ELF-1 (cell line): ENCODE results near the gene LRRK1.

Experiments
- DNase-seq: peaks from one replicate; pipeline ENCODE4 v3.0.0-alpha.2; 2016; ENCODE audit warnings: low read depth, low spot score

Gene LRRK1

DNA sequence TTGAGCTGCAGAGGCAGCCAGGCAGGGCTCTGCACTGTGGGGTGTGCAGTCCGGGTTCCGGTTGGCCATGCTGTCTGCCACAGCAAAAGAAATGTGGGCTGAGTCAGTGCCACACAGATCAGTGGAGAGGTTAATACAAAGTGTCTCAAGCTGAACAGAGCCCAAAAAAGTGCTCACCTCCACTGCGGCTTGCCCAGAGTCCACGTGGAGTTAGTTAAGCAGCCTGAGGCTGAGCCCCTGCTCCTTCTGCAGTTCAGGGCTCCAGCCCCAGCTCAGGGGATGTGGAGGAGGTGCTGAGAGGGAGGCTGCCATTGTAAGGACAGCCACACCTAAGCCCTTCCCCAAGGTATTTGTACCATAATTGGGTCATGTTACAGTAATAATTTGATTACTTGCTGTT lies 85.3 kb downstream of the LRRK1 start:
- no peak for DNase-seq

- no peak for DNase-seq
Observed at GRCh38 chr15:101004986-101005747, 86.0 kb downstream of the LRRK1 start.

GRCh38 chr15:101006931-101007691 lies 88.0 kb downstream of the LRRK1 start:
- DNase-seq = peak; percentile 91

DNA sequence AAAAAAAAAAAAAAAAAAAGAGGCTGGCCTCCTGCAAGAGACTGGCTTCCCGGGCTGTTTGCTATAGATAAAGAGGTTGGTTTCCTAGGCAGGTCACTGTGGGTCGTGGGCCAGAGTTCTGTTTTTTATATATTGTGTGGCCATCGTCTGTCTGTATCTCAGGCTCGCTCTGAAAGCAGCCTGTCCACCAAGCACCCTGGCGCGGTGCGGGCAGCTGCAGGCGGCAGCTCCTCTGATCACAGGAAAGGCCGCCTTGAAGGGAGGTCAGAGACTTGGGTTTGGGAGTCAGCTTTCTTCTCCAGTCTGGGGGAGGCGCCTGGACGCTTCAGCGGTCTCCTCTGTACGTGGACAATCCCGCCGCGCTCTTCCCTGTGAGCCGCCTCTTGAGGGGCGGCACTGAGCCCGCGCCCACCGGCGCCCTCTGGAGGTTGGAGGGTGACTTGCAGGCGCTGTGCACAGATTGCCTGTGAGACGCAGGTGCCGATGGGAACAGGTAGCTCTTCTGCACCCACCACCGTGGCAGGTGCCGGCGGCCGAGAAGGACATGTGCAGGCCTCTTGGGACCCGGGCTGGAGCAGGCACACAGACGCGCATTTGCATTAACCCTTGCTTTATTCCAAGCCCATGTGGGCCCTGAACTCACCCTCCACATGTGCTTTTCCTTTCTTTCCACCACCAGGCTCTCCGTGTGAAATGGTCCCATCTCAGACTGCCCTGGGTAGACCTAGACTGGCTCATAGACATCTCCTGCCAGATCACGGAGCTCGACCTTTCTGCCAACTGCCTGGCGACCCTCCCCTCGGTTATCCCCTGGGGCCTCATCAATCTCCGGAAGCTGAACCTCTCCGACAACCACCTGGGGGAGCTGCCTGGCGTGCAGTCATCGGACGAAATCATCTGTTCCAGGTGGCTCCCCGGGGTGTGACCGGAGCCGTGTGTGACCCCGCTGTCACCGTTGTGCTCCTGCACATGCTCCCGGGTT lies 89.3 kb downstream of the LRRK1 start:
- peak; percentile 97 for DNase-seq

DNA sequence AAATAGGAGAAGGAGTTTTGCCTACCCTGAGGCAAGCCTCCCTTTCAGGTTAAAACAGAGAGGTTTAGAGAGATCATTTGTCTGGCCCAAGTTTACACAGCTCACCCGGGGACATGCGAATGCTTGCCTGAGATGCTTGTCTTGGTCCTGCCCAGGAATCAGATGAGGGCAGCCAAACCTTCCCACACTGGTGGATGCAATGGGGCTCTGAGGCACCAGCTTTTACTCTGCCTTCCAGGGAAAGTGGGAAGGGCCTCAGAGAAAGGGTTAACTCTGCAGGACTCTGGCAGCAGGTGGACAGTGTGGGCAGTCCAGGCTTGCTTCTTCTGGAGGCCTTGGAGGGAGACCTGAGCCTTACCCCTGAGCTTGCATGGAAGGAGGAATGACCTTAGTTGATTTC lies 90.0 kb downstream of the LRRK1 start:
- peak; percentile 6 for DNase-seq

DNA sequence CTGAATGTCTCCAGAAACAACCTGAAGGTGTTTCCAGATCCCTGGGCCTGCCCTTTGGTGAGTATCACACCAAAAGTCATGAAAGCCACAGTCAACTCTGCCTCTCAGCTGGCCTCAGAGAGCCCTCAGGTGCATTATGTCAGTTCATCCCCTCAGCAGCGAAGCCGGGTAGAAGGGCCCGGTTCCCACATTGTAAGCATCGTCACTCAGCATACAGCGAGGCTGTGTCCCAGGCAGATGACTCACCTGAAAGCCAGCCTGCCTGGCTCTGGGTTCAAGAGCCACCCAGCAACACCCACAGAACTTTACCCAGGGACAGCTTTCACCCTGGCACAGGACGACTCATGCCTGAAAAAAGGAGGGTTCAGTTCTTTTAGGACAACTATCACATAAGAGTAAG lies 91.6 kb downstream of the LRRK1 start:
- DNase-seq = peak; percentile 16

DNA sequence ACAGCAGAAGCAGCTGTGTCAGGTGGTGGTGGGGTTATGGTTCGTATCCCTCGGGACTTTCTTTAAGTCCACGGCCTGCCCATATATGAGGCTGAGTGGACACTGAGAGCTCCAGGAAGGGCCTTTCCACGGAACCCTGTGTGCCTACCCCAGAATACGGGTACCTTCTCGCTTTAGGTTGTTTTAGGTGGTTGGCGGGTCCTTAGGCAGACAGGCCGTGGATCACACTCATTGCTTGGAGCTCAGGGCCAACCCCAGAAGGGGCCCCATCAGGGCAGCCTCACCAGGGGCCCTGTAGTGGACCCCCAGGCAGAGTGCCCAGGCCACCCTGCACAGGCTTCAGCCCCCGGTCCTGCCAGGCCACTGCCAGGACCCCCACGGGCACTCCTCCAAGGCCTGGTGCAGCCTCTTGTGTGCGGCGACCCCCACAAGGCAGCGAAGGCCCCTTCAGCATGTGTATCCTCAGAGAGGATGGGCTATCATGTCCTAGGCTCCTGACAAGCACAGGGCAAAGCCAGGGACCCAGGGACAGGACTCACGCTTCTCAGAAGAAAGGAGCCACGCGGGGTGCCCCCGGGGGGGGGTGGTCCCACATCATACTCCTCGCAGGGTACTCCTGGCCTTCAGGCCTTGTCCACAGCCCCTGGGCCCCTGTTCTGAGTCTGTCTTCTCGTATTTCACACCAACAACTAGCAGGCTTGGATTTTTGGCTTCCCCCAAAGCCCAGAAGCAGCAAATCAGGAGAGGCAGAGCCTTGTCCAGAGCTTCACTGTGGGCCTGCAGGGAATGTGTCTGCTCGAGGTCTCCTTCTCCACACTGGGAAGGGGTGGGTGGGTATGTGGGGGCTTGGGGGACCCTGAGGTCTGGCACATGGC lies 93.4 kb downstream of the LRRK1 start:
- DNase-seq = peak; percentile 29

DNA sequence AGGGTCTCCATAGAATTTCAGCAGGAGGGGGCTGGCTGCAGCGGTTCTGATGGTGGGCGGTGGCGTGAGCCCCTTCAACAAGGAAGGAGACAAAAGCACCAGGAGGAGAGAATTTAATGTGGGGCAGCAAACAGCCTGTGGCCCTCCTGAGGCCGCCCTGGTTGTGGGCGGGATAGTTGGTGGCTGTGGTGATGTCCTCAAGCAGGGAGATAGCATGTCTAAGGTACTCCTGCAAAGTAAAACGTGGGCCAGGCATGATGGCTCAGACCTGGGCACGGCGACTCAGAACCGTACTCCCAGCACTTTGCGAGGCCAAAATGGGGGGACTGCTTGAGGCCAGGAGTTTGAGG lies 94.0 kb downstream of the LRRK1 start:
- no peak for DNase-seq

GRCh38 chr15:101013769-101014675 lies 94.9 kb downstream of the LRRK1 start:
- DNase-seq = peak; percentile 71

GRCh38 chr15:101014921-101015841 lies 96.0 kb downstream of the LRRK1 start:
- DNase-seq = peak; percentile 82

DNA sequence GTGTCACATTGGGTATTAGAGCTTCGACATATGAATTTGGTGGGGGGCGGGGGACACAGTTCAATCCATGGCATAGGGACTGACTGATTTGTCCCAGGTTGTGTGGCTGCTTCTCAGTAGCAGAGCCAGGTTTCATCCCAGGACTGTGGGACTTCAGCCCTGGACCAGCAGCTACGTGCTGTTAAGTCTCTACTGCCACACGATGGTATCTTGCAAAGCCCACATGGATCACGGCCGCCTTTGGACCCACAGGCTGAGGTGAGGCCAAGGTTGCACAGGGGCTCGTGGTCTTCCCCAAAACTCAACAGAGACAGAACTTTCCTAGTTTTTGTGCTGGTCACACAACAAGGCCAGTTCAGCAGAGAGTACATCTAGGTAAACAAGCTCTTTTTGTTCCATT lies 97.4 kb downstream of the LRRK1 start:
- no peak for DNase-seq

DNA sequence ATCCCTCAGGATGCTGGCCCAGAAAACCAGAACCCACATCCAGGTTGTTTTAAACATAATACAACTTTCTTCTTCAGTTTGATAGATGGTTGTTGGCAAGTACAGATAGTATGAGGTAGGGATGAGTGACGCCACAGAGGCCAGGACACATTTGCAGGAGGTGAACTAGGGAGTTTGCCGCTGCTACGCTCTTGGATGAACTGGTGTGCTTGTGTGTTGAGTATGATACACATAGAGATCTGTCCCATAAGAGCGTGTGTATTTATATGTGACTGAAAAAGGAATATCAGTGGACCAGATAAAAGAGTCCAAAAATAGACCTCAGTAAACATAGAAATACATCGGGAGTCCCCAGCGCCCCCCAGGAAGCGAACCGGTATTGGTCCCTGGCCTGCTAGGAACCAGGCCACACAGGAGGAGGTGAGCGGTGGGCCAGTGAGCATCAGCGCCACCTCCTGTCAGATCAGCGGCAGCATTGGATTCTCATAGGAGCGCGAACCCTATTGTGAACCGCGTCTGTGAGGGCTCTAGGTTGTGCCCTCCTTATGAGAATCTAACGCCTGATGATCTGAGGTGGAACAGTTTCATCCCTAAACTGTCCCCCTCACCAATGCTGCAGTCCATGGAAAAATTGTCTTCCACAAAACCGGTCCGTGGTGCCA lies 98.1 kb downstream of the LRRK1 start:
- peak; percentile 61 for DNase-seq

GRCh38 chr15:101018016-101018415 lies 98.9 kb downstream of the LRRK1 start:
- DNase-seq = no peak

DNA sequence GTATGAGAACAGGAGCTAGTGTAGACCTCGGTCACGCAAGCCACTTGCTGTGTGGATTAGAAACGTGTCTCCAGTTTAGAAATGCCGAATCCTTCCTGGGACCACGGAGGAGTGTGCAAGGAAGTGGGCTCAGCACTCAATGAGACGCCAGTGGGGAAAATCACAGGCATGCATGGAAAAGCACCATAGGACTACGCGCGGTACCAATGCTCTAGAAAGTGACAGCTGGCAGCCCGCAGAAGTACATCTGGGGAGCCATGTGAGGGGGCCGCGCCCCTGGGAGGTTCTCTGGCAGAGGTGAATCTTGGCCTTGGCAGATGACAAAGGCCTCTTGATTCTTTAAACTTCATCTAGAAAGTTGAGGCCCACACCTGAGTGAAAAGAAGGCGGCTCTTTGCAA lies 99.3 kb downstream of the LRRK1 start:
- DNase-seq = no peak

DNA sequence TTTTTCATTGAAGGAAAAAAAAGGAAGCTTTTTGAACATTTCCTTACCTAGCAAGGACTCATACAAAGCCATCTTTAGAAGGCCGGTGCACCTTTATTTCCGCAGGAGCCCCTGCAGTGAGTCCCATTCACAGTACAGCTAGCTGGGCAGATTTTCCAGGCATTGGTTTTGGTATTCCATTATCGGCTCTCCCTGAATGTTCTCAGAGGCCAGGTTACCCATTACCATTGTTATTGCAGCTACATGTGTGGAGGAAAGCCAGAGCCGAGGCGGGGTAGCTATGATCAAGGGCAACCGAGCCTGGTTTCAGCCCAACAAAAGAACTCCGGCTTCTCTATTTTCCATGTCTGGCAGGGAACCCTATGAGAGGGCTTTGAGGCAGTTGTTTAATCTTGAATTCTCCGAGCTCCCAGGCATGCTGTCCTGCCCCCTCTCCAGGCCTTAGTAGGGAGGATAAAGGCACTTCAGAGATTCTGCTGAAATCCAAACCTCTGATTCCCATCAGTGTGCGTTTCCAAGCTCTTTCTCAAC lies 100.3 kb downstream of the LRRK1 start:
- peak; percentile 35 for DNase-seq

DNA sequence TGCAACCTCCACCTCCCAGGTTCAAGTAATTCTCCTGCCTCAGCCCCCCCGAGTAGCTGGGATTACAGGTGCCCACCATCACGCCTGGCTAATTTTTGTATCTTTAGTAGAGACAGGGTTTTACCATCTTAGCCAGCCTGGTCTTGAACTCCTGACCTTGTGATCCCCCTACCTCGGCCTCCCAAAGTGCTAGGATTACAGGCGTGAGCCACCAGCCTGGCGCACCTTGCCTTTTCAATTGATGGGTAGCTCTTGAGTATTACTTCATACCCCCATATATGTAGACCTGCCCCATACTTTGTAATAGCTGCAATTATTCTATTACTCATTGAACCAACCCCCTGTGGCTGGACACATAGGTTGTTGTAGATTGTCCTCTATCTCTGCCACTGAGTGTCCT lies 101.3 kb downstream of the LRRK1 start:
- peak; percentile 0 for DNase-seq

GRCh38 chr15:101020945-101021344 lies 101.8 kb downstream of the LRRK1 start:
- DNase-seq = peak; percentile 2

- DNase-seq = peak; percentile 0
Observed at GRCh38 chr15:101022306-101022705, 103.1 kb downstream of the LRRK1 start.
